Keratinocyte (primary cell): ENCODE data around the gene CCDC171. TPM values are rescaled to one million over a fixed set of nuclear protein-coding genes. Genes with fewer than 3 reads are reported as not detected.

Experiments
- DNase-seq: peaks from one replicate; pipeline ENCODE4 v3.0.0-alpha.2; 2011; ENCODE audit warnings: low read depth, missing footprints, low spot score
- FAIRE-seq: peaks from 2 replicates; lab custom pipeline; 2011; peaks lifted over from hg19 to GRCh38; lab: Jason Lieb, UNC
- H2AFZ ChIP-seq: 2 replicates; pipeline ENCODE4 v1.6.0; 2012; ENCODE audit warnings: low read length, control low read depth, inconsistent platforms; ENCODE audit not compliant: control insufficient read depth
- H3K27ac ChIP-seq: 2 replicates; pipeline ENCODE4 v1.5.1; 2011; ENCODE audit warnings: low read length; ENCODE audit not compliant: control insufficient read depth, insufficient read depth
- H3K27me3 ChIP-seq: 3 replicates; pipeline ENCODE4 v1.6.0; 2011; ENCODE audit warnings: low read length; ENCODE audit not compliant: control insufficient read depth, insufficient read depth; ENCODE audit errors: extremely low read depth
- H3K36me3 ChIP-seq, 2 experiments: 2 replicates in 1 of 2; 3 replicates in 1 of 2; pipeline ENCODE4 v1.5.1; 2011; ENCODE audit warnings: low read length in 2 of 2, mild to moderate bottlenecking in 1 of 2; ENCODE audit not compliant: control insufficient read depth in 2 of 2, insufficient read depth in 2 of 2; ENCODE audit errors: extremely low read depth in 1 of 2
- H3K4me1 ChIP-seq: 3 replicates; pipeline ENCODE4 v1.5.1; 2011; ENCODE audit warnings: low read length; ENCODE audit not compliant: control insufficient read depth, insufficient read depth; ENCODE audit errors: extremely low read depth
- H3K4me2 ChIP-seq: 3 replicates; pipeline ENCODE4 v1.6.0; 2011; ENCODE audit warnings: low read depth, low read length; ENCODE audit not compliant: control insufficient read depth, insufficient read depth; ENCODE audit errors: extremely low read depth
- H3K4me3 ChIP-seq, 3 experiments: fragments of 200-600 bp in 1 of 3; sonication (generic) in 1 of 3; 2 replicates in 2 of 3; 3 replicates in 1 of 3; pipeline ENCODE4 v1.5.1; 2011 to 2016; ENCODE audit warnings: low read length in 3 of 3, mild to moderate bottlenecking in 3 of 3, control low read depth in 2 of 3, inconsistent platforms in 1 of 3, low read depth in 1 of 3, mixed read lengths in 1 of 3, mixed run types in 1 of 3, moderate library complexity in 1 of 3; ENCODE audit not compliant: control insufficient read depth in 2 of 3, insufficient read depth in 2 of 3; ENCODE audit errors: extremely low read depth in 1 of 3
- H3K79me2 ChIP-seq: 2 replicates; pipeline ENCODE4 v1.6.0; 2012; ENCODE audit warnings: low read length; ENCODE audit not compliant: control insufficient read depth, insufficient read depth
- H3K9ac ChIP-seq: 3 replicates; pipeline ENCODE4 v1.6.0; 2011; ENCODE audit warnings: low read length; ENCODE audit not compliant: control insufficient read depth, insufficient read depth; ENCODE audit errors: extremely low read depth
- H3K9me1 ChIP-seq: 3 replicates; pipeline ENCODE4 v1.6.0; 2011; ENCODE audit warnings: low read length; ENCODE audit not compliant: control insufficient read depth, insufficient read depth; ENCODE audit errors: extremely low read depth
- H3K9me3 ChIP-seq: 2 replicates; pipeline ENCODE4 v1.5.1; 2012; ENCODE audit warnings: low read depth, low read length; ENCODE audit not compliant: control insufficient read depth
- H4K20me1 ChIP-seq: 3 replicates; pipeline ENCODE4 v1.6.0; 2011; ENCODE audit warnings: low read length; ENCODE audit not compliant: control insufficient read depth, insufficient read depth; ENCODE audit errors: extremely low read depth
- CTCF ChIP-seq, 3 experiments: IDR thresholded peaks in 1 of 3; conservative IDR thresholded peaks in 1 of 3; optimal IDR thresholded peaks in 1 of 3; 2 replicates in 2 of 3; 3 replicates in 1 of 3; pipeline versions ENCODE3 to v1.5.1; 2011; ENCODE audit warnings: low read length in 3 of 3, mild to moderate bottlenecking in 3 of 3, moderate library complexity in 2 of 3, control low read depth in 1 of 3, inconsistent platforms in 1 of 3; ENCODE audit not compliant: insufficient read depth in 2 of 3; ENCODE audit errors: extremely low read depth in 1 of 3
- EZH2 ChIP-seq: IDR thresholded peaks from one replicate; pipeline ENCODE4 v1.6.1; 2012; ENCODE audit warnings: inconsistent platforms, mild to moderate bottlenecking, low read length, moderate library complexity
- dilution Hi-C: fragments of 300-500 bp; cut with MboI; formaldehyde crosslinking; loops from one replicate; pipeline ENCODE4 v1.7.0; 2020; ENCODE audit warnings: low sequenced_read_pairs; ENCODE audit not compliant: extremely low pct_ligation_motif_present
- polyA plus RNA-seq, 5 experiments: library from polyadenylated mRNA; depleted of rRNA in 3 of 5; stranded (reverse) in 3 of 5; stranded (forward) in 1 of 5; unstranded in 1 of 5; fragments of >200 nt; gene quantifications; 1 replicate in 1 of 5; 2 replicates in 3 of 5; 3 replicates in 1 of 5; pipeline versions ENCODE4 v1.2.1 to v1.2.3, GENCODE V29; 2011 to 2012; ENCODE audit warnings: missing spikeins in 2 of 5, low read depth in 1 of 5, low replicate concordance in 1 of 5

The CCDC171 gene
- polyA plus RNA-seq, 1 donor (not counting 4 experiments of a cell fraction or from before 2014, with no cell fraction given) = 0.46 TPM

GRCh38 chr9:15606643-15607472, 54.0 kb downstream of the CCDC171 start:
- DNase-seq (no peak), FAIRE-seq (no peak)
- TF ChIP-seq EZH2 (no peak), CTCF (optimal IDR thresholded peaks at IDR 0.05 in 1 of 3, IDR thresholded peaks at IDR 0.05 in 1 of 3, conservative IDR thresholded peaks at IDR 0.05 in 1 of 3; ENCODE audit: extremely low read depth in 1 of 3, insufficient read depth in 2 of 3, low read length in 3 of 3) (peak in 2 of 3 experiments; percentile 21 to 36)
- H3K4me2 ChIP-seq = no peak overlapping the region
- H3K9ac ChIP-seq = no peak overlapping the region
- no peak overlapping the region for H3K4me3 ChIP-seq
- no peaks in the 10 kb centered on the region for H4K20me1 ChIP-seq
- H3K27me3 ChIP-seq = no peaks in the 10 kb centered on the region
- H3K27ac ChIP-seq = no peak overlapping the region
- no peaks in the 10 kb centered on the region for H3K4me1 ChIP-seq
- H2AFZ ChIP-seq = no peak overlapping the region
- no peaks in the 10 kb centered on the region for H3K79me2 ChIP-seq
- no peaks in the 10 kb centered on the region for H3K9me3 ChIP-seq
- no peaks in the 10 kb centered on the region for H3K36me3 ChIP-seq
- H3K9me1 ChIP-seq = no peaks in the 10 kb centered on the region
- dilution Hi-C loops = no loop called here

GRCh38 chr9:15612962-15613361, 60.1 kb downstream of the CCDC171 start:
- Histone ChIP-seq H4K20me1 (no peaks in the 10 kb centered on the region), H3K36me3 (no peaks in the 10 kb centered on the region), H3K4me1 (no peaks in the 10 kb centered on the region), H3K27ac (no peak overlapping the region), H3K4me3 (no peak overlapping the region), H3K4me2 (no peak overlapping the region), H3K9me3 (no peaks in the 10 kb centered on the region), H3K27me3 (no peaks in the 10 kb centered on the region), H2AFZ (no peak overlapping the region), H3K9me1 (no peaks in the 10 kb centered on the region), H3K79me2 (no peaks in the 10 kb centered on the region), H3K9ac (no peak overlapping the region)
- no peak for TF ChIP-seq EZH2
- TF ChIP-seq CTCF (optimal IDR thresholded peaks at IDR 0.05 in 1 of 3, IDR thresholded peaks at IDR 0.05 in 1 of 3, conservative IDR thresholded peaks at IDR 0.05 in 1 of 3; ENCODE audit: extremely low read depth in 1 of 3, insufficient read depth in 2 of 3, low read length in 3 of 3) = no peak
- dilution Hi-C loops = no loop called here
- DNase-seq (no peak), FAIRE-seq (no peak)
